Aorta (tissue), 5 donors: ENCODE results near the gene JAK1. TPM values are rescaled to one million over a fixed set of nuclear protein-coding genes. Genes with fewer than 3 reads are reported as not detected.

ENCODE experiments used
- ATAC-seq: fragments of 200-7000 bp; cut with Tn5 transposase; one replicate; pipeline ENCODE4 v1.9.1; 2022; ENCODE audit warnings: moderate library complexity; ENCODE audit not compliant: low FRiP score
- DNase-seq, 2 donors: peaks; one replicate each; pipeline ENCODE4 v3.0.0-alpha.2; 2020
- H3K27ac ChIP-seq, 2 donors: one replicate each; pipeline ENCODE4 v1.5.1; 2013; ENCODE audit warnings: low read length in 2 of 2, mild to moderate bottlenecking in 2 of 2, moderate library complexity in 2 of 2, control low read depth in 1 of 2, inconsistent platforms in 1 of 2, low read depth in 1 of 2
- H3K27me3 ChIP-seq, 2 donors: one replicate each; pipeline ENCODE4 v1.6.1; 2013; ENCODE audit warnings: control low read depth in 1 of 2, low read length in 1 of 2, mild to moderate bottlenecking in 1 of 2, moderate library complexity in 1 of 2; ENCODE audit not compliant: insufficient read depth in 2 of 2, control insufficient read depth in 1 of 2
- H3K36me3 ChIP-seq, 2 donors: one replicate each; pipeline ENCODE4 v1.6.1; 2013; ENCODE audit warnings: control low read depth in 1 of 2, low read length in 1 of 2, mild to moderate bottlenecking in 1 of 2; ENCODE audit not compliant: insufficient read depth in 2 of 2, control insufficient read depth in 1 of 2
- H3K4me1 ChIP-seq, 2 donors: one replicate each; pipeline ENCODE4 v1.6.1; 2013; ENCODE audit warnings: low read length in 2 of 2, control low read depth in 1 of 2, mild to moderate bottlenecking in 1 of 2, moderate library complexity in 1 of 2; ENCODE audit not compliant: insufficient read depth in 2 of 2, control insufficient read depth in 1 of 2
- H3K4me3 ChIP-seq, 2 donors: one replicate each; pipeline ENCODE4 v1.5.1; 2013; ENCODE audit warnings: low read length in 2 of 2, control low read depth in 1 of 2, mild to moderate bottlenecking in 1 of 2
- H3K9me3 ChIP-seq: one replicate; pipeline ENCODE4 v1.6.1; 2013; ENCODE audit warnings: mild to moderate bottlenecking, low read length; ENCODE audit not compliant: control insufficient read depth
- WGBS, 2 donors: extraction: QIAGEN DNeasy Blood & Tissue Kit; methylation state at CpG; one replicate each; pipeline ENCODE4 v1.1.7; 2013; 5-methylcytosine and 5-hydroxymethylcytosine counted together
- intact Hi-C, 2 donors: fragments of 100-400 bp; cut with DNase I; formaldehyde crosslinking; loops; one replicate each; pipeline versions ENCODE4 v1.14.2 to v1.15.0; 2022
- polyA plus RNA-seq, 2 donors: library from polyadenylated mRNA; stranded (reverse); fragments of 200-250 nt; gene quantifications; one replicate each; pipeline ENCODE4 v1.2.3, GENCODE V29; 2013
- total RNA-seq, 2 donors: library from RNA; stranded (reverse); fragmentation: NEBNext Ultra II Directional; extraction: Animal tissue kit (Norgen Biotek cat#: 25700); gene quantifications; one replicate each; pipeline ENCODE4 v1.2.1, GENCODE V29; 2021
- donor health status: healthy with polysubstance abuse.
- donor health status: Bipolar disorder and iron deficiency.
- donor health status: DM: no; HTN: no; CAD: no.
- donor health status: DM: no; HTN: no; CAD: no.
- donor health status: DM: yes; HTN: yes; CAD: no.

Gene JAK1
- total and polyA plus RNA-seq, 4 donors: 24.3 to 132 (median 74.6) TPM

GRCh38 chr1:64946916-64947315 is 19.4 kb downstream of the JAK1 start:
- H3K4me1 ChIP-seq: peaks cover 0 to 1% of the 10 kb centered on the region in 2 donors
- no peaks in the 10 kb centered on the region for H3K9me3 ChIP-seq
- WGBS, 2 donors: 0 to 68% methylated on average over 1 of the region's 1 CpG
- intact Hi-C loops: no loop called here
- no peak overlapping the region for H3K4me3 ChIP-seq
- ATAC-seq: no peak
- H3K27ac ChIP-seq: no peak overlapping the region
- H3K36me3 ChIP-seq: no peaks in the 10 kb centered on the region
- no peaks in the 10 kb centered on the region for H3K27me3 ChIP-seq
- no peak for DNase-seq

GRCh38 chr1:64944913-64945312 is 21.4 kb downstream of the JAK1 start:
- intact Hi-C loops: no loop called here

GRCh38 chr1:64942675-64943074 is 23.7 kb downstream of the JAK1 start:
- no peaks in the 10 kb centered on the region for H3K27me3 ChIP-seq
- DNase-seq: no peak
- WGBS, 2 donors: 23 to 26% methylated on average over 3 of the region's 3 CpGs
- peaks cover 0 to 1% of the 10 kb centered on the region in 2 donors for H3K4me1 ChIP-seq
- intact Hi-C loops: no loop called here
- H3K36me3 ChIP-seq: no peaks in the 10 kb centered on the region
- no peak overlapping the region for H3K27ac ChIP-seq
- ATAC-seq: no peak
- H3K4me3 ChIP-seq: no peak overlapping the region
- no peaks in the 10 kb centered on the region for H3K9me3 ChIP-seq

More at GRCh38 chr1:64944913-64945312, 21.4 kb downstream of the JAK1 start:
- no peaks in the 10 kb centered on the region for H3K27me3 ChIP-seq
- no peak overlapping the region for H3K4me3 ChIP-seq
- DNase-seq (no peak), ATAC-seq (no peak)
- WGBS, 2 donors: 94 to 95% methylated on average over 6 of the region's 6 CpGs
- peaks cover 0 to 1% of the 10 kb centered on the region in 2 donors for H3K4me1 ChIP-seq
- H3K9me3 ChIP-seq: no peaks in the 10 kb centered on the region
- H3K27ac ChIP-seq: no peak overlapping the region
- H3K36me3 ChIP-seq: no peaks in the 10 kb centered on the region

- no peaks in the 10 kb centered on the region for H3K9me3 ChIP-seq
- WGBS, 2 donors: 85 to 90% methylated on average over 4 of the region's 4 CpGs
- intact Hi-C loops: no loop called here
- DNase-seq: no peak
- ATAC-seq: no peak
- H3K4me1 ChIP-seq: peaks cover 0 to 2% of the 10 kb centered on the region in 2 donors
- H3K4me3 ChIP-seq: no peak overlapping the region
- no peaks in the 10 kb centered on the region for H3K36me3 ChIP-seq
- no peaks in the 10 kb centered on the region for H3K27me3 ChIP-seq
- H3K27ac ChIP-seq: no peak overlapping the region
Observed at GRCh38 chr1:64942118-64942517, 24.2 kb downstream of the JAK1 start.

GRCh38 chr1:64941461-64942117 is 24.8 kb downstream of the JAK1 start:
- H3K4me1 ChIP-seq: peaks cover 0 to 5% of the 10 kb centered on the region in 2 donors
- H3K27ac ChIP-seq: no peak overlapping the region
- intact Hi-C loops: no loop called here

GRCh38 chr1:64940025-64940424 is 26.3 kb downstream of the JAK1 start:
- H3K36me3 ChIP-seq: no peaks in the 10 kb centered on the region
- no peak overlapping the region for H3K27ac ChIP-seq
- H3K27me3 ChIP-seq: no peaks in the 10 kb centered on the region
- 90 to 94% methylated on average over 3 of the region's 3 CpGs for WGBS, 2 donors
- no peak for ATAC-seq
- peaks cover 0 to 5% of the 10 kb centered on the region in 2 donors for H3K4me1 ChIP-seq
- no peaks in the 10 kb centered on the region for H3K9me3 ChIP-seq
- H3K4me3 ChIP-seq: no peak overlapping the region
- intact Hi-C loops: no loop called here
- DNase-seq: no peak

More at GRCh38 chr1:64941461-64942117, 24.8 kb downstream of the JAK1 start:
- Histone ChIP-seq H3K9me3 (no peaks in the 10 kb centered on the region), H3K27me3 (no peaks in the 10 kb centered on the region), H3K36me3 (no peaks in the 10 kb centered on the region), H3K4me3 (no peak overlapping the region)
- ATAC-seq: no peak
- WGBS, 2 donors: 52 to 65% methylated on average over 5 of the region's 5 CpGs
- no peak for DNase-seq

GRCh38 chr1:64938991-64939390 is 27.4 kb downstream of the JAK1 start:
- intact Hi-C loops: no loop called here

GRCh38 chr1:64936956-64937355 is 29.4 kb downstream of the JAK1 start:
- no peak overlapping the region for H3K27ac ChIP-seq
- H3K9me3 ChIP-seq: no peaks in the 10 kb centered on the region
- intact Hi-C loops: no loop called here
- no peak for ATAC-seq
- H3K4me3 ChIP-seq: no peak overlapping the region
- 70 to 77% methylated on average over 1 of the region's 1 CpG for WGBS, 2 donors
- no peaks in the 10 kb centered on the region for H3K36me3 ChIP-seq
- no peak for DNase-seq
- no peaks in the 10 kb centered on the region for H3K27me3 ChIP-seq
- peaks cover 4 to 5% of the 10 kb centered on the region in 2 donors for H3K4me1 ChIP-seq

More at GRCh38 chr1:64938991-64939390, 27.4 kb downstream of the JAK1 start:
- no peaks in the 10 kb centered on the region for H3K36me3 ChIP-seq
- H3K4me3 ChIP-seq: no peak overlapping the region
- WGBS, 2 donors: 49 to 53% methylated on average over 2 of the region's 2 CpGs
- no peak overlapping the region for H3K27ac ChIP-seq
- H3K27me3 ChIP-seq: no peaks in the 10 kb centered on the region
- no peaks in the 10 kb centered on the region for H3K9me3 ChIP-seq
- no peak for DNase-seq
- ATAC-seq: no peak
- H3K4me1 ChIP-seq: peaks cover 3 to 5% of the 10 kb centered on the region in 2 donors

GRCh38 chr1:64935551-64936155 is 30.7 kb downstream of the JAK1 start:
- no peaks in the 10 kb centered on the region for H3K27me3 ChIP-seq
- H3K27ac ChIP-seq: no peak overlapping the region
- no peak for DNase-seq
- no peaks in the 10 kb centered on the region for H3K36me3 ChIP-seq
- no peaks in the 10 kb centered on the region for H3K9me3 ChIP-seq
- H3K4me3 ChIP-seq: no peak overlapping the region
- peaks cover 4 to 5% of the 10 kb centered on the region in 2 donors for H3K4me1 ChIP-seq
- ATAC-seq: no peak
- intact Hi-C loops: no loop called here
- WGBS, 2 donors: 81 to 87% methylated on average over 9 of the region's 9 CpGs
